Activated B cell treated with CpG ODN at 0.5 μM for 24 hours (primary cell): Measurements from ENCODE around the gene LRRC39. TPM values are rescaled to one million over a fixed set of nuclear protein-coding genes. Genes with fewer than 3 reads are reported as not detected.
A peak's percentile ranks its signal among the peaks of the same experiment; 100 is the strongest.

ENCODE experiments used
- ATAC-seq: fragments of 200-7000 bp; cut with Tn5 transposase; one replicate; pipeline ENCODE4 v1.10.0; 2021; ENCODE audit warnings: low read depth, mild to moderate bottlenecking, moderate library complexity
- CTCF ChIA-PET: fragments of 350-600 bp; sonication (Branson Sonifier 250); formaldehyde crosslinking; loops from one replicate; lab custom pipeline; 2021; ENCODE audit warnings: antibody characterized with exemption; lab: Charles Lee
- POLR2A ChIA-PET: fragments of 350-600 bp; sonication (Branson Sonifier 250); formaldehyde crosslinking; loops from one replicate; lab custom pipeline; 2021; ENCODE audit warnings: antibody characterized with exemption; lab: Charles Lee
- DNase-seq: peaks from one replicate; pipeline ENCODE4 v3.0.0; 2022
- H3K27ac Mint-ChIP-seq: one replicate; pipeline ENCODE4 v1.8.0; 2020; ENCODE audit warnings: mixed read lengths
- H3K27me3 Mint-ChIP-seq: one replicate; pipeline ENCODE4 v1.8.0; 2021; ENCODE audit warnings: mixed read lengths
- H3K36me3 Mint-ChIP-seq: one replicate; pipeline ENCODE4 v1.8.0; 2021; ENCODE audit warnings: low read depth, mixed read lengths
- H3K4me1 Mint-ChIP-seq: one replicate; pipeline ENCODE4 v1.8.0; 2021; ENCODE audit warnings: mixed read lengths
- H3K4me3 Mint-ChIP-seq: one replicate; pipeline ENCODE4 v1.8.0; 2020; ENCODE audit warnings: mild to moderate bottlenecking, mixed read lengths
- H3K9me3 Mint-ChIP-seq: one replicate; pipeline ENCODE4 v1.8.0; 2020; ENCODE audit warnings: mixed read lengths
- CTCF ChIP-seq: fragments of 200-600 bp; IDR thresholded peaks from one replicate; pipeline ENCODE4 v1.8.0; 2022; ENCODE audit warnings: antibody characterized with exemption, mild to moderate bottlenecking
- intact Hi-C: fragments of 100-400 bp; cut with micrococcal nuclease; formaldehyde crosslinking; loops from one replicate; pipeline ENCODE4 v1.15.1; 2024
- total RNA-seq: library from RNA; stranded (reverse); gene quantifications from 2 replicates; pipeline ENCODE4 v1.2.3, GENCODE V29; 2022

The LRRC39 gene
- total RNA-seq, 1 donor from 2014 or later, result 0.75 TPM

GRCh38 chr1:100198596-100198995 is 20.5 kb upstream of the LRRC39 start:
- Mint-ChIP-seq H3K27ac (no peak overlapping the region), H3K4me1 (no peaks in the 10 kb centered on the region), H3K36me3 (peaks cover 70% of the 10 kb centered on the region), H3K27me3 (no peaks in the 10 kb centered on the region), H3K4me3 (no peak overlapping the region), H3K9me3 (no peaks in the 10 kb centered on the region)
- intact Hi-C loops, result no loop called here
- no peak for TF ChIP-seq CTCF
- no peak for DNase-seq
- ChIA-PET POLR2A (no interaction called here), CTCF (no interaction called here)
- no peak for ATAC-seq

- intact Hi-C loops, result no loop called here
- peaks cover 15% of the 10 kb centered on the region for H3K4me1 Mint-ChIP-seq
- peaks cover 11% of the 10 kb centered on the region for H3K36me3 Mint-ChIP-seq
- H3K9me3 Mint-ChIP-seq, result no peaks in the 10 kb centered on the region
- ATAC-seq (no peak), DNase-seq (no peak)
- ChIA-PET POLR2A (no interaction called here), CTCF (no interaction called here)
- no peak overlapping the region for H3K27ac Mint-ChIP-seq
- no peak for TF ChIP-seq CTCF
- no peak overlapping the region for H3K4me3 Mint-ChIP-seq
- no peaks in the 10 kb centered on the region for H3K27me3 Mint-ChIP-seq
Observed at GRCh38 chr1:100188617-100189016, 10.6 kb upstream of the LRRC39 start.

- no peaks in the 10 kb centered on the region for H3K9me3 Mint-ChIP-seq
- DNase-seq, result no peak
- ChIA-PET POLR2A (no interaction called here), CTCF (no interaction called here)
- H3K4me1 Mint-ChIP-seq, result peaks cover 15% of the 10 kb centered on the region
- H3K27ac Mint-ChIP-seq, result no peak overlapping the region
- intact Hi-C loops, result no loop called here
- ATAC-seq, result no peak
- no peak overlapping the region for H3K4me3 Mint-ChIP-seq
- no peaks in the 10 kb centered on the region for H3K27me3 Mint-ChIP-seq
- no peak for TF ChIP-seq CTCF
- peaks cover 11% of the 10 kb centered on the region for H3K36me3 Mint-ChIP-seq
Observed at GRCh38 chr1:100187912-100188311, 9.9 kb upstream of the LRRC39 start.

GRCh38 chr1:100184536-100184935 is 6.5 kb upstream of the LRRC39 start:
- no peak for TF ChIP-seq CTCF
- ChIA-PET POLR2A (interaction anchor here (0.8 to 1.2 kb wide), 3 partner anchors 52 to 215 kb away, joined by 3 to 6 read pairs (median 3); partner anchors contain the start of genes SASS6, SLC35A3 and TRMT13), CTCF (no interaction called here)
- no peaks in the 10 kb centered on the region for H3K36me3 Mint-ChIP-seq
- H3K27ac Mint-ChIP-seq, result peak overlapping the region; percentile 75
- ATAC-seq (peak; percentile 99), DNase-seq (no peak)
- peaks cover 15% of the 10 kb centered on the region for H3K4me1 Mint-ChIP-seq
- no peak overlapping the region for H3K4me3 Mint-ChIP-seq
- no peaks in the 10 kb centered on the region for H3K27me3 Mint-ChIP-seq
- intact Hi-C loops, result loop anchor here (1.0 to 2.0 kb wide), 4 partner anchors 32 to 168 kb away; partner anchors contain the start of genes CDC14A, DBT and TRMT13
- H3K9me3 Mint-ChIP-seq, result no peaks in the 10 kb centered on the region

GRCh38 chr1:100183370-100183769 is 5.3 kb upstream of the LRRC39 start:
- ChIA-PET CTCF (no interaction called here), POLR2A (no interaction called here)
- no peak for TF ChIP-seq CTCF
- H3K27ac Mint-ChIP-seq, result no peak overlapping the region
- intact Hi-C loops, result no loop called here
- ATAC-seq (no peak), DNase-seq (no peak)
- H3K9me3 Mint-ChIP-seq, result no peaks in the 10 kb centered on the region
- no peak overlapping the region for H3K4me3 Mint-ChIP-seq
- H3K36me3 Mint-ChIP-seq, result no peaks in the 10 kb centered on the region
- peaks cover 15% of the 10 kb centered on the region for H3K4me1 Mint-ChIP-seq
- no peaks in the 10 kb centered on the region for H3K27me3 Mint-ChIP-seq
